Measurements from ENCODE around the gene BCL2L14. TPM values are rescaled to one million over a fixed set of nuclear protein-coding genes. Genes with fewer than 3 reads are reported as not detected.

Gene BCL2L14
- total RNA-seq, 2 experiments from 2014 or later = 0.28 to 0.38 TPM

DNA sequence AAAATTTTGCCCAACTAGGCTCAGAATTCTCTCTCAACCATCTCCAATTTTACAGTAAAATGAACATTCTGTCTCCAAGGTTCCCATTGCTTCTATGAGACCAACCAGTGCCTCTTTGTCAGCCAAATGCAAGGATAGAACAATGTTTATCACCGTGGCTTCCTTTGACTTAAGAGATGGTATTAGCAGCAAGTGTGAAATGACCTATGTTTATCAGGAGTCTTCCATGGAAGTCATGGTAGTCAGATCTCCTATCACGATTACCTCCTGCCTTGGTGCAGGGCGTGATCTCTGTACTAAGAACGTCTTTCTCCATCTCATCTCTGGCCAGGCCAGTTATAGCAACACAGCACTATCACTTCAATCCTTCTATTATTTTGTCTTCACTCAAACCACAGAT lies 6.1 kb upstream of the BCL2L14 start:
- TF ChIP-seq CTCF (IDR thresholded peaks at IDR 0.05) = no peak
- no peaks in the 10 kb centered on the region for H3K4me1 Mint-ChIP-seq (ENCODE audit: low read depth)

GRCh38 chr12:12068751-12069150 lies 2.0 kb upstream of the BCL2L14 start:
- no peaks in the 10 kb centered on the region for H3K9me3 ChIP-seq (ENCODE audit: control insufficient read depth in 1 of 2, insufficient read depth in 1 of 2, low read length in 2 of 2)
- ATAC-seq (ENCODE audit: poor library complexity) (no peak), DNase-seq (no peak)
- ChIA-PET CTCF (no interaction called here), POLR2A (no interaction called here)
- no peak overlapping the region for H3K4me3 Mint-ChIP-seq
- intact Hi-C loops (cut with DNase I, micrococcal nuclease) = no loop called here
- TF ChIP-seq CTCF (IDR thresholded peaks at IDR 0.05) = no peak
- no peaks in the 10 kb centered on the region for H3K27me3 Mint-ChIP-seq
- H3K27me3 ChIP-seq (ENCODE audit: control insufficient read depth in 1 of 2, insufficient read depth in 2 of 2, low read length in 2 of 2) = no peaks in the 10 kb centered on the region
- H3K4me1 Mint-ChIP-seq (ENCODE audit: low read depth) = peaks cover 21% of the 10 kb centered on the region
- no peaks in the 10 kb centered on the region for H3K36me3 ChIP-seq (ENCODE audit: insufficient read depth, low read length)
- no peaks in the 10 kb centered on the region for H3K36me3 Mint-ChIP-seq (ENCODE audit: low read depth)
- peaks cover 13% of the 10 kb centered on the region for H3K4me1 ChIP-seq (ENCODE audit: insufficient read depth, low read length)
- H3K4me3 ChIP-seq (ENCODE audit: low read length) = no peak overlapping the region
- no peak overlapping the region for H3K27ac ChIP-seq (ENCODE audit: low read depth in 1 of 2, low read length in 2 of 2)
- H3K27ac Mint-ChIP-seq = no peak overlapping the region
- H3K9me3 Mint-ChIP-seq = no peaks in the 10 kb centered on the region

More for the DNA sequence above, 6.1 kb upstream of the BCL2L14 start:
- no peak overlapping the region for H3K4me3 Mint-ChIP-seq
- no peaks in the 10 kb centered on the region for H3K9me3 ChIP-seq (ENCODE audit: control insufficient read depth in 1 of 2, insufficient read depth in 1 of 2, low read length in 2 of 2)
- ATAC-seq (ENCODE audit: poor library complexity) = no peak
- no peak for DNase-seq
- no peak overlapping the region for H3K27ac Mint-ChIP-seq
- H3K27me3 Mint-ChIP-seq = no peaks in the 10 kb centered on the region
- no peaks in the 10 kb centered on the region for H3K4me1 ChIP-seq (ENCODE audit: insufficient read depth, low read length)
- intact Hi-C loops (cut with DNase I, micrococcal nuclease) = no loop called here
- no peak overlapping the region for H3K4me3 ChIP-seq (ENCODE audit: low read length)
- POLR2A ChIA-PET = no interaction called here
- H3K36me3 Mint-ChIP-seq (ENCODE audit: low read depth) = no peaks in the 10 kb centered on the region
- no peak overlapping the region for H3K27ac ChIP-seq (ENCODE audit: low read depth in 1 of 2, low read length in 2 of 2)
- no peaks in the 10 kb centered on the region for H3K9me3 Mint-ChIP-seq
- H3K36me3 ChIP-seq (ENCODE audit: insufficient read depth, low read length) = no peaks in the 10 kb centered on the region
- H3K27me3 ChIP-seq (ENCODE audit: control insufficient read depth in 1 of 2, insufficient read depth in 2 of 2, low read length in 2 of 2) = no peaks in the 10 kb centered on the region
- CTCF ChIA-PET = no interaction called here

DNA sequence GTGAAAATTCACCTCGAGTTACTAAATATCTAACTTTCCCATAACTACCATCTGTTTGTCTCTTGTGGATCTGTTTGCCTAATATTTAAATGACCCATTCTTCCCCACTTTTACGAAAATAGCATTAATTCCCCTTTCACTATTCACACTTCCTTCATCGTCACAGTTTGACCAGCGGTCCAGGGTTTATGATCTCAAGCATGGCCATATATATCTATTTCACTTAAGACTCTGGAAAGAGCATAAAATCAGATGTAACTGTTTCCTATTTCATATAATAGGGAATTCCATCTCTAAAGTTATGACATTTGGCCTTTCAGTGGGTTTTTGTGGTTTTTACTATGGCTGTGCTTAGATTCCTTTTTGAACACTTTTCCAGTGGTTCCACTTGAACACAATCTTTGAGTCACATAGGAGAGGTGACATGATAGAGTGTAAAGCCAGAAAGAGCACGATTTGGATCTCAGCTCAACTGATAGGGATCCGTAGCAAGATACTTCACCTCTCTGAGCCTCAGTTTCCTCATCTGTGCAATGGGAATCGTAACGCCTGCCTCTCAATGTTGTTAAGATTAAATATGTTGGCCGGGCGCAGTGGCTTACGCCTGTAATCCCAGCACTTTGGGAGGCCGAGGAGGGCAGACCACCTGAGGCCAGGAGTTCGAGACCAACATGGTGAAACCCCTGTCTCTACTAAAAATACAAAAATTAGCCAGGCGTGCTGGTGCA lies 754 bp upstream of the BCL2L14 start:
- Mint-ChIP-seq H3K27ac (no peak overlapping the region), H3K4me1 (ENCODE audit: low read depth) (peaks cover 21% of the 10 kb centered on the region), H3K27me3 (no peaks in the 10 kb centered on the region), H3K36me3 (ENCODE audit: low read depth) (no peaks in the 10 kb centered on the region), H3K9me3 (no peaks in the 10 kb centered on the region), H3K4me3 (no peak overlapping the region)
- Histone ChIP-seq H3K27me3 (ENCODE audit: control insufficient read depth in 1 of 2, insufficient read depth in 2 of 2, low read length in 2 of 2) (no peaks in the 10 kb centered on the region), H3K9me3 (ENCODE audit: control insufficient read depth in 1 of 2, insufficient read depth in 1 of 2, low read length in 2 of 2) (no peaks in the 10 kb centered on the region), H3K4me1 (ENCODE audit: insufficient read depth, low read length) (peaks cover 13% of the 10 kb centered on the region), H3K36me3 (ENCODE audit: insufficient read depth, low read length) (no peaks in the 10 kb centered on the region), H3K4me3 (ENCODE audit: low read length) (no peak overlapping the region), H3K27ac (ENCODE audit: low read depth in 1 of 2, low read length in 2 of 2) (no peak overlapping the region)
- ChIA-PET CTCF (no interaction called here), POLR2A (no interaction called here)
- intact Hi-C loops (cut with DNase I, micrococcal nuclease) = no loop called here
- no peak for ATAC-seq (ENCODE audit: poor library complexity)
- DNase-seq = no peak
- no peak for TF ChIP-seq CTCF (IDR thresholded peaks at IDR 0.05)

Data from CD4-positive, alpha-beta T cell (primary cell).